Measurements from ENCODE around the gene PGF.

The PGF gene

DNA sequence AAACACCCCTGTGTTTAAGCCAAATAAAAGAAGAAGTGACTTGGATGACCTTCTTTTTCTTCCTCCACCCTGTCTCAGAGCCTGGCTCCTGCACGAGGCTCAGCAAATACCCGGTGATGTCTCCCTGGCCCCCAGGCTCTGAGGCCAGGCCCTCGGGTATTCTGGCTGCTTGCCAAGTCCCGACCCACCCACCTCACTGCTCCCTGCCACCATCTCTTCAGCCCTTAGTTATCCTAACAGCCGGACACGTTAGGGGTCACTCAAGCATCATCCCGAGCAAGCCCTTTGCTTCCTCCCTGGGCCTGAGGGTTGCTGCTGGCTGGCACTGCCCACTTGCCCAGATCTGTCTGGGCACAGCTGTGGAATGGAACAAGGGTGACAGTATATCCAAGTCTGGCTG, 39.6 kb downstream of the PGF start:
- DNase-seq: no peak

DNA sequence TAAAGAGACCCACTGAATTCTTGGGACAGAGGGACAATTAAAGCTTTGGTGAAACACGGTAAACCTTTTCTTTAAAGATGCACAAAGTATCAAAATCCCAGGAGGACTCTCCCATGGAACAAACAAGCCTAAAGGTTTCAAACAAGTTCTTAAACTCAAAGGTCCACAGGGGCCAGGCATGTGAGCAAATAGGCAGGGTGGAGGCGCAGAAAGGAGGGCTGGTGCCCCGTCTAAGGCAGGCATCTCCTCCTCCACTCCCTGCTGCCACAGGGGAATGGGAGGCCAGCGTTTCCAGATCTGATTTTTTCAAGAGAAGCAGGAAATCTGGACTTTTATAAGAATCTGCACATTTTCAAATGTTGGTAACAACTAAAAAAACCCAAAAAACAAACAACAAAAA, 40.0 kb downstream of the PGF start:
- DNase-seq: no peak

DNA sequence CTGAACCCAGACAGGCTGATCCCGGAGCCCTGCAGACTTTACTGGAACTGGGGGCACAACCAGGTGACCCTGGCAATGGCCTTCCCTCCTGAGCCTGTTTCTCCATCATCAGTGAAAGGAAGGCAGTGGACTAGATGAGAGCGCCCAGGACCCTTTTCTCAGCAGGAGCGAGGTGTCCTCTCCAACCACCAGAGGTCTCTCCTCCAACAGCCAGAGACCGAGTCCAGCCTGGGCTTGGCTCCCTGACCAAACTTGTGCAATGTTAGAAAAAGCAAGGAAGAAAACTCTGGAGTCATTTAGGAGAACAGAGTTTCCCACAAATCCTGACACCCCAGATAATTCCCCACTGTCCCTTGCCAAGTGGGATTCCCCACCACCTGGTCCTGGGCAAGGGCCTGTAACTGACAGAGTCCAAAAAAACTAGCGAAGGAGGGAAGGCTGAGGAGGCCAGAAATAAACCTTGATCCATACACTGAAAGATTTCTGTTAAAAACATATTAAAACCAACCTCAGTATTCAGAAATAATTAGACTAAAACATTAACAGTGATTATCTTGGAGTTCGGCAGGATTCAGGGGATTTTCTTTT, 41.3 kb downstream of the PGF start:
- DNase-seq: peak; percentile 86

DNA sequence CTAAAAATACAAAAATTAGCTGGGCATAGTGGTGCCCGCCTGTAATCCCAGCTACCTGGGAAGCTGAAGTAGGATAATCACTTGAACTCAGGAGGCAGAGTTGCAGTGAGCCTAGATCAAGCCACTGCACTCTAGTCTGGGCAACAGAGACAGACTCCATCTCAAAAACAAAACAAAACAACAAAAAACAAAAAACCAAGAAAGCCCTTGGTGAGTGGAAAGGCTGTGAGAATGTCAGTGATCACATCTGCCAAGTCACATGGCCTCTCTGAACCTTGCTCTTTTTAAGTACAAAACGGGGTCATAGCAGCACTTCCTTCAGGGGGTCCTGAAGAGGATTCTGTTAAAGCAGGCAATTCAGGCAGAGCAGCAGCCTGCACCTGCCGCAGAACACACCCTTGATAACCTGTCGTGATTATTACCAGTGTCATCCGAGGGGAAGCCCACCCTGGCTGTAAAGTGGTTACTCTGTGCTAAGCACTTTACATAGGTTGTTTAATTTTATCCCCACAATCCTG, 41.9 kb downstream of the PGF start:
- no peak for DNase-seq

DNA sequence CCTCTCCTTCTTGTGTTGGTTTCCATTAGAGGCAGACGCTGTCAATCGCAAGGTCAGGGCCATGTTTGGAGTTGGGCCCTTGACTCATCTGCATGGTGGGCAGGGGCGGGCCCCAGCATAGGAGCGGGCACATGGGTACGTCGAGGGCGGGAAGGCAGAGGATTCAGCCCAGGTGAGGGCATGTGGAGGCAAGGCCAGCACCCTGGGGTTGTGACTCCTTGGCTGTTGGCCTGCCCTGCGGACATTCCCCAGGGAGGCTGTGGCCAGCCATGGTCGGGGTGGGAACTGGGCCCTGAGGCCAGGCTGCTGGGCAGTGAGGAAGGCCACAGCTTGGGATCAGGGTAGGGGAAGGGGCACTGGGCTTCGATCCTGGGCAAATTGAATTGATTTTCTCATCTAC, 42.6 kb downstream of the PGF start:
- no peak for DNase-seq

DNA sequence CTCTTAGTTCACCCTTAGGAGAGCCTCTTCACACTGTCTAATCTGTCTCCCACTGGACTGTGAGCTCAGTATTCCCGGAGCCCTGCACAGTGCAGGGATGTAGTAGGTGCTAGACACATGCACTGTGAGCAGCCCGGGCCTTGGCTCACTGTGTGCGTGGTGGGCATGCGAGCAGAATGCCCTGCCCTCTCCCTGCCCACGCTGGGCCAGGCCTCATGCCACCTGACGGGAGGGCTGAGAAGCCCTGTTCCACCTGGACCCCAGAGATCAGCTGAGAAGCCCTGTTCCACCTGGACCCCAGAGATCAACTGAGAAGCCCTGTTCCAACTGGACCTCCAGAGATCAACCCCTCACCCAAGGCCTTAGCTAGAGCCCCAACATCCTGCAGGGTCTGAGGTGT, 43.3 kb downstream of the PGF start:
- no peak for DNase-seq

DNA sequence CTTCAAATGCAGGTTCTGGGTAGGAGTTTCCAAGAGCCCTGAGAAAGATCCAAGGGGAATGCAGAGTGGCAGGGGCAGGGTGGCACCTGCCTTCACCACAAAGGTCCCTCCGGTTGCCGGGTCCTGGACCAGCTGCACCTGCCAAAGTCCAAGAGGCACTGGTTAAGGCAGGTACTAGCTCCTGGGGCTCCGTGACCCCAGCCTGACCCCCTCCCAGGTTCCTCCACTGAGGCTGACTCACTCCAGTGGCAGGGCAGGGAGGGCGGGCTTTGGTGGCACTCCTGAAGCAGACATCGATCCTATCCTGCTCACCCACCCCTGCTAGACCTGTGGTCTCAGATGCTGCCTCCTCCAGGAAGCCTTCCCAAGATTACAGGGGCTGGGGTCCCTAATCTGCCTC, 43.7 kb downstream of the PGF start:
- DNase-seq: no peak

DNA sequence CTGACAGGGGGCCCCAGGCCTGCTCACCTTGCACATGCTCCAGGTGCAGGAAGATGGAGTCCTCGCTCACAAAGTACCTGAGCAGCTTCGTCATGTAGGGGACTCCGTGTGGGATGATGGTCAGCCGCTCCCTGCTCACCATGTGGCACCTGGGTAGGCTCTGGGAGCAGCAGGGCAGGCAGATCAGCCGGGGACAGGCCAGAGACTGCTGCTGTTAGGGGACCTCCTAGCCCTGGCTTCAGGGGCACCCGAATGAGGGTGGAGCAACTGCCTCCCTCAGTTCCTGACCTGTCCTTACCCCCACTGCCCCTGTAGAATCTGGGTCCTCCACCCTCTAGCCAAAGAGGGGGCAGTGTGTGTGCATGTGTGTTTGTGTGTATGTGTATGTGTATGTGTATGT, 44.2 kb downstream of the PGF start:
- DNase-seq: no peak

DNA sequence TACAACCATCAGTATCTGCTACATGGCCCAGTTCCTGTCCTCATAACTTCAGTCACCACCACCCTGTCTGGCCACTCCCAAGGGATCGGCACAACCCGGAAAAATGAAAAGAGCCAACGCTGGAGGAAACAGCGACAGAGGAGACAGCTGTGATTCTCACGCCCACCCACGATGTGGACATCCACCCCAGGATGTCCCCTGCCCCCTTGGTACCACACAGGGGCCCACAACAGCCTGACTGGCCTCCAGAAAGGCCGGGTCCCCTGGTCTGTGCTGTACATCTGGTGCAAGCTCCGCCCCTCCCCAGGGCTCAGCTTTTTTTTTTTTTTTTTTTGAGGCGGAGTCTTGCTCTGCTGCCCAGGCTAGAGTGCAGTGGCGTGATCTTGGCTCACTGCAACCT, 44.8 kb downstream of the PGF start:
- no peak for DNase-seq

DNA sequence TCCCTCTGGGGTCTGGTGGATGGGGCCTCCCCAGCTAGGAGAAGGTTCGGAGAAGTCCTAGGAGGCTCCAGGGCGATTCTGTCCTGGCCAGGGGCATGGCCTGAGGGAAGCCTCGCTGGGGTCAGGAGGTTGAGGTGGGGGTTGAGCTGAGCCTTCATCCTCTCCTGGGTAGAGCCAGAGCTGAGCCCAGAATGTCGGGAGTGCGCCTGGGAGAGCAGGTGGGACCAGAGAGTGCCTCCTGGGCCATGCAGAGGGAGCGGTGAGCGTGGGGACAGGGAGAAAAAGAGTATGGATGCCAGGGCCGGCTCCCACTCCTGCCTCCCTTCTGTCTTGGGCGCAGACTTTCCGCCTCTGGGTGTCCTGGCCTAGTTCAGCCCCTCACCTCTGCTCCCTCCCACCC, 45.5 kb downstream of the PGF start:
- DNase-seq: no peak

DNA sequence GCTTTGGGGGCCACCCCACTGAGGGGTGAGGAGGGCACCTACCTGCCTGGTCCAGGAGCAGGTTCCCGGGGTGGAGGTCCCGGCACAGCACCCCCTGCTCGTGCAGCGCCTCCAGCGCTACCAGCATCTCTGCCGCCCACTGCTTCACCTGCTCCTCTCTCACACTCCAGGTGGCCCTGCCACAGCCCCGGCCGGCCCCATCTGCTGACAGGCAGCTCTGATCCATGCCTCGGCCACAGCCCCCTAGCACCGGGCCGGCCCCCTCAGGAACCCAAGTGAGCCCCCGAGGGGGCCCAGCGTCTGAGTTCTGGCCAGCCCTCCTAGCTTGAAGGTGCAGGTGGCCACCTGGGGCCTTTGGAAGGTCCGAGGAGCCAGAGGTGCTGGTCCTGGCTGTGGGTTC, 45.9 kb downstream of the PGF start:
- DNase-seq: no peak

DNA sequence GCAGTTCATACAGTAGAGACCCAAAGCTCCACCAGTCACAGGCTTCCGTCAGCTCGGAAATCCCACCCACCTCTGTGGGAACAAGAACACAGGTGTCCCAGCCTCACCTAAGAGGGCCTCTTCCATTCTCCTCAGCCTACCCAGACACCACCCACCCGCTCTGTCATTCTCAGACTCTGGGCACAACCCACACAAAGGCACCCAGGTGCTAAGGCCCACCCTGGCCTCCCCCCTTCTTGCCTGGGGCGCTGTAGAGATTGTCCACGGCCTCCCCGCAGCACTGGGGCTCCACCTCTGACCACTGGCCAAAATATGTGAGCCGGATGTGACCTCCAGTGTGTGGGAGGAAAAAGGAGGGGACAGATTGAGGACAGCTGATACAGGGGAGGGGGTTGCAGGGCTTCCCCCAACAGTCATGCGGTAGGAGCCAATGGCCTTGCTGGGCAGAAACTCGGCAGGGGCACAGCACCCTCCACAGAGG, 46.5 kb downstream of the PGF start:
- no peak for DNase-seq

DNA sequence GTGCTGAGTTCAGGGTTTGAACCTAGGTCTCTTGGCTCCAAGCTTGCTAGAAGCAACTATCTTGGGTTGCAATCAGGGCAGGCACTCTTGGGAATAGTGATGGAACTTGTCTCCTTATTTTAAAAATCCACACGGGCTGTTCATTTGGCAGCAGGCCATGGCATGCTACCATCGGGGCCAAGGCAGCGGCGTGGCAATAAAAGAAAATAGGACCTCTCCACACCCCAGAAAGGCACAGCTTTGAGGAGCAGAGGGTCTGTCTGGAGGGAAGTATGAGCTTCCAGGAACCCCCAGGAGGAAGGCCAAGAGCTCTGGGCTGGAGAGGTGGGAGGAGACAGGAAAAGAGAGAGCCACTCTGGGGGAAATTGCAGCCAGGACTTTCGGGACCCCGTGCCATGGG, 47.7 kb downstream of the PGF start:
- DNase-seq: no peak

DNA sequence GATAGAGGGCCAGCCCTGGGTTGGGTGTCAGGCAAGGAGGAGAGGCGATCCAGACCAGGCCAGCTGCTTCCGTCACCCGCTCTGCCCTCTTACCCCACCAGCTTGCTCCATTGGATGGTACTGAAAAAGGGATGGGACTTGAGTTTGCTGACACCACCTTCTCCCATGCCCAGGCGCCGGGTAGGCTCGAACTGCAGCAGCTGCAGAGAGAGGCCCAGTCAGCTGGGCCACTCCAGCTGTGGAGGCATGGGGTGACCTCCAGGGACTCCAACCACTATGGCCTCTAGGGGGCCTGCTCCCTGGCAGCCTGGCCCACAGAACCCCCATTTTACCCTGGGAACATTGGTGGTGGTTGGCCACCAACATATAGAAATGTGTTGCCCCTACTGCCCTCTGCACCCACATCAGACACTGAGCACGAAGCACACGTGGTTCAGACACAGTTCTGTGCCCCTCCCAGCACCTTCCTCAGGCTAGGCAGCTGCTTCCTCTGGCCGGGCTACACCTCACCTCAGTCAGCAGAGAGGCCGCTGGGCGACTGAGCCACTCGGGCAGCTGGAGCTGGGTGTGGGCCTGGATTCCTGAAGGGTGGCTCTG, 48.4 kb downstream of the PGF start:
- no peak for DNase-seq

DNA sequence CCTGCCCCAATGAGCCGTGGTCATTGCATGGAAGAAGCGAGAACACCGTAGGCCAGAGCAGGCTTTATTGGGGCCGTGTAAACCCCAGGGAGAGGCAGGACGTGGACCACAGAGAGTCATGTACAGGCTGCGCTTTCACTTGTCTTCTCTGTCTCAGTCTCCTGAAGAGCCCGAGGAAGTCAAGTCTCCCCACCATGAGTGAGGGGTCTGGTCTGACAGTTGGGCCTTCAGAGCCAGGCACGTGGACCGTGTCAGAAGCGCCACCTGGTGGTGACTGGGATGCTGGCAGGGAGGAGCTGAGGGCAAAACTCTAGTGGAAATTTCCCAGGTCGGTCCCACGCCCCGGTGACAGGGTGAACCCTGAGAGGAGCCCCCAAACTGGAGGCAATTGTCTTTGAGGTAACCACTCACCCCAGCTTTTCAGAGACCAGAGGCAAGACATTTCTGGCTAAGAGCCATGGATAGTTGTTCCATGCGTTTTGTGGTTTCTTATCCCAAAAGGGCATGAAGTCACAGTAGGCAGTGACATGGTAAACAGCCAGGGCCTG, 49.7 kb downstream of the PGF start:
- DNase-seq: peak; percentile 60

DNA sequence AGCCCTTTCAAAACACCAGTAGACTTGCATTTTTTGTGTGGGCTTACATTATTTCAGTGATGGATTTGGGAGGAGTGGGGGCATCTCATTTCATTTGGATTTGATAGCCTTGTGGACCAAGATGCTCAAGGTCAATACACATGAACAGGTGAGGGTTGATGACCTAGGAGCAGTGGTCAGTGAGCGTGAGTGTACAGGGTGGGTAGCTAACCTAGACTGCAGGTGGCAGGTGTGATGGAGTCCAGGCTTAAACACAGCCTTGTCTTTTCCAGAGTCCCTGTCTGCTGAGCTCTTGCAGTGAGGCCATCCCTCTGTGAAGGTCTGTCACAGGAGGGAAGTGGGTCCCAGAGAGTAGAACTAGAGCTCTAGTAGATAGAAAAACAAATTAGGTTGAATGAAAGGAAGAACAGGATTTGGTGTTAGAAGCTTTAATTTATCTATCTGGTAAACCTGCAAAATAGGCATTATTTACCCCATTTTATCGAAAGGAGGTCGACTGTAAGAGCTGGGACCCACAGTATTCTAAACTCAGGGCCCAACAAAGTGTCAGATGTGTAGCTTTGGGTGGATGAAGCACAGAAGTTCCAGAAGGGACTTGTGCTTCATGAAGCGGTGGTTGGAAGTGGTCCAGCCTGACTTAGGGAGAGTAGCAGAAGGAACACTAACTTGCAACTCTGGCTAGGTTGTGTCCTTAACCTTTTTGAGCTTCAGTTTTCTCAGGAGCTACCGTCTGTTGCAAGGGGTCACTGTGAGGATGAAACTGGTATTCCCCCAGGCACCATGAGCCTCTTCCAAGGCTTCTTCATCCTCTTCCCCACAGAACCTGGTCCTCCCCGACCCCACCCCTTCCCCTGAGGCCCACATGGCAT, 50.5 kb downstream of the PGF start:
- no peak for DNase-seq

DNA sequence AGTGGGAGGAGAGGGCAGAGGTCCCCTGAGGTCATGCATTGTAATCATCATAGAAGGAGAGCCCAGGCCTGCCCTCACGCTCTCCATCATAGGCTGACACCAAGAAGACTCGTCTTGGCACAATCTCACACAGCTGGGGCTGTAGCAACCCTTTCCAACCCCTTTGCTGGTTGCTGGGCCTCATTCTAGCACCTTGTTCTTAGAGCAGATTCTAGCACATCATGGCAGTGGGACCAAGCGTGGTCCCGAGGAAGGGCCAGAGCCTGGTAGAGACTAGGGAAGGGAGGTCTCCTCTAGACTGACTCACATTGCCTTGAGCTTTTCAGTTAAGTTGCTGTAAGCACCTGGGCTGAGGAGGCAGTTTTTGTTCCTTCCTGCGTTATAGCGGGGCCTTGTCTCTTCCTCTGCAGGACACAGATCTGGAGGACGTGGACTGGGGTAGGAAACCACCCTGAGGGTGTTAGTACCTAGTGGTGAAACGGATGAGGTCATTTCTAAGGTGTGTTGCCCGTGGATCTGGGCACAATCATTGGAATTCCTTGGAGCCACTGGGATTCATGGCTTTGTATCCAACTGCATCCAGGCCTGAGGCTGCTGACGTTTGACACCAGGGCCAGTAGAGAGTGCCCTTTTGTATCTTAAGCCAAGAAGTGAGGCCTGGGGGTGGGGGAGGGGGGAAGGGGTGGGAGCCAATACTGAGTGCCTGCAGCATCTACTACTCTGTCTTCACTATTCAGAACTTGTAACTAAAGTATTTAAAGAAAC, 52.3 kb downstream of the PGF start:
- no peak for DNase-seq

DNA sequence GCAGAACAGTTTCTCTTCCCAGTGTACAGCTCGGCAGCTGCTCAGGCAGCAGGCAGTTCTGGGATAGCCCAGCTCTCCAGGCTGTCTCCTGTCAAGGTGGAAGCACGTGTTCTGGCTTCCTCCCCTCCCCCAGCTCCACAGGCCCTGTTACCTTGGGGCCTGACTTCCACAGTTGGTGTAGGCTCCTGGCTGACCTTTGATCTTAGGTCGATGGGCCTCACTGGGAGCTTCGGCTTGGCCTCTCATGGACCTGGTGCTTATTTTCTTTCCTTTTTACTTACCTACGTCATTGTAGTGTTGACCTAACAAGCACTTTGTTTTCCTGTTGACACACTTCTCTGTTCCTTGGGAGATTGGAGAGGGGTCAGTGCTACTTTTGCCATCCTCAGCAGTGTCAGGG, 56.7 kb downstream of the PGF start:
- DNase-seq: no peak

DNA sequence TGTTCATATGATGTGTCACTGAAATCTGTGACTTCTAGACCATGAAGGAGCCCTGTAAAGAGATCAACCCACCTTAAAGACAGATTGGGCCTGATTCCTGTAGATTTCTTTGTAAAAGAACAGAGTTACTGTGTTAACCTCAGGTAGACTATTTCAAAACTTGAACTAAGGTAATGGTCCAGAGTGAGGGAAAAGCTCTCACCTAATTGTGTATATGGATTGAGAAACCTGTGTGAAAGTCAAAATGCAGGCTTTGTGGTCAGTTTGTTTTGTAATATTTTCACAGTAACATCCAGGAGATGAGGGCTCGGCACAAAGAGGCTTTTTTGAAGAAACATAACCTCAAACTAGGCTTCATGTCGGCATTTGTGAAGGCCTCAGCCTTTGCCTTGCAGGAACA, 57.3 kb downstream of the PGF start:
- DNase-seq: no peak

DNA sequence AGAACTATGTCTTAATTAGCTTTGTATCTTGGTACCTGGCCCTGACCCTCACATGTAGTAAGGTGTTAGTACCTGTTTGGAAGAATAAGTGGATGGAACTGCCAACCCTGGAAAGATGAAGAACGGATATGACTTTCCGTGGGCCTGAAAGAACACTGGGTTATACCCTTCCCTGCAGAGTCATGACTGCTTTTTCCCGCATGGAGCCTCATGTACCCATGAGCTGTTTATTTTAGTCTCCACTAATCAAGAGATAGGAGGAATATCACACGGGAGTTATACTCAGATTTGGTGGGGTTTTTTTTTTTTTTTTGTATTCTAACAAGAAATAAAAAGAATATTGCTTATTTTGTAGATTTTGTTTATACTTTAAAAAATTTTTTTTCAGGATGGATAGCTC, 57.8 kb downstream of the PGF start:
- DNase-seq: no peak

DNA sequence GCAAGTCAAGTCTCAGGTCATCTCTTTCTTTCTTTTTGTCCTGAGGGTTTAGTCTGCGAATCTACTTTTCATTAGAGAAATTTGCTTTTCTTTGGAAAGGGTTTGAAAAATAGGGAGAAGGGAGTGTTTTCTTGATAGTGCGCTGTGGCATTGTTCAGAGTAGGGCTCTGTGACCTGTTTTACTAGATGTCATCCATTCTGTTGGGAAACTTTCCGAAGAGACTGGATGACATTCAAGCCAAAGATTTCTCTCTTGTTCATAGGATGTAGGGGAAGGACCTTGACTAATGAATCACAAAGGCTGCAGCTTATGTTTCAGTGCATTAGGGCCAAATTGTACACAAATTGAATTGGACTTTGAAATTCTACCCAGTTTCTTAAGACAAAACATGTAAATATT, 59.0 kb downstream of the PGF start:
- DNase-seq: no peak

DNA sequence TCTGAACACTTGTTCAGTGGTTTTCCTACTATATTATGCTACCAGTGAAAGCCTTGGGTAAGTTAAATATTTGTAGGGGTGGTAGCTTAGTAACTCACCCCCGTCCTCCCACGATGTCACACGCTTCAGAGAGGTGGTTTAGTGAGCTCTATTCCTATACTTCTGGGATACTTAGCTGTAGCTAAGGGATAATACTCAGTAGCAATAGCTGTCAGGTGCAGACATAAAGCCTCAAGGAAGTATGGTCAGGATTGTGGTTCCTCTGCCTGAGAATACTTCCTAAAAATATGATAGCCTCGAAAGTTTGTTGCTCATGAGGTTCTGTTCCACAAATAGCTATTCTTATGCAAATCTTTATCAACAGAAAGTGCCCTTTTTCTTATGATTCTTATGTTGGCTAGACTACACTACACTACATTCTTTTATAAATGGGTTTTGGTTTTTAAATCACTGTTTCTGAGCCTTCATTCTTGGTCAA, 61.7 kb downstream of the PGF start:
- DNase-seq: no peak

DNA sequence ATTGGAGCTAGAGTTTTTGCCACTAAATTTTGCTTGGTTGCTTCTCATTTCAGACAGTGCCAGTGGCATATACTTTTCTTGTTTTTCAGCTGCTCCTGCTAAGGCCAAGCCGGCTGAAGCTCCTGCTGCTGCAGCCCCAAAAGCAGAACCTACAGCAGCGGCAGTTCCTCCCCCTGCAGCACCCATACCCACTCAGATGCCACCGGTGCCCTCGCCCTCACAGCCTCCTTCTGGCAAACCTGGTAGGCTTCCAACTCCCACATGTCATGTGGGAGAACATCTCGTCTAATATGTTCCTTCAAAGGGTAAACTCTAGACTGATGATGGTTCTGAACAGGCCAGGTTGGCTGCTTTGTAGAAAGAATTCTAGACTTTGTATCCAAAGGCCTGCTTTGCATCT, 62.7 kb downstream of the PGF start:
- no peak for DNase-seq
